DMS153 (cell line): ENCODE results near the gene SMPD4.
"Not testable (repeated sequence)": the region's sequence is repeated elsewhere in the genome, so short reads cannot be mapped to it uniquely, and the experiment has no call there.

Source experiments
- DNase-seq: peaks from one replicate; lab custom pipeline; 2025; lab: John Stamatoyannopoulos, UW

The SMPD4 gene

DNA sequence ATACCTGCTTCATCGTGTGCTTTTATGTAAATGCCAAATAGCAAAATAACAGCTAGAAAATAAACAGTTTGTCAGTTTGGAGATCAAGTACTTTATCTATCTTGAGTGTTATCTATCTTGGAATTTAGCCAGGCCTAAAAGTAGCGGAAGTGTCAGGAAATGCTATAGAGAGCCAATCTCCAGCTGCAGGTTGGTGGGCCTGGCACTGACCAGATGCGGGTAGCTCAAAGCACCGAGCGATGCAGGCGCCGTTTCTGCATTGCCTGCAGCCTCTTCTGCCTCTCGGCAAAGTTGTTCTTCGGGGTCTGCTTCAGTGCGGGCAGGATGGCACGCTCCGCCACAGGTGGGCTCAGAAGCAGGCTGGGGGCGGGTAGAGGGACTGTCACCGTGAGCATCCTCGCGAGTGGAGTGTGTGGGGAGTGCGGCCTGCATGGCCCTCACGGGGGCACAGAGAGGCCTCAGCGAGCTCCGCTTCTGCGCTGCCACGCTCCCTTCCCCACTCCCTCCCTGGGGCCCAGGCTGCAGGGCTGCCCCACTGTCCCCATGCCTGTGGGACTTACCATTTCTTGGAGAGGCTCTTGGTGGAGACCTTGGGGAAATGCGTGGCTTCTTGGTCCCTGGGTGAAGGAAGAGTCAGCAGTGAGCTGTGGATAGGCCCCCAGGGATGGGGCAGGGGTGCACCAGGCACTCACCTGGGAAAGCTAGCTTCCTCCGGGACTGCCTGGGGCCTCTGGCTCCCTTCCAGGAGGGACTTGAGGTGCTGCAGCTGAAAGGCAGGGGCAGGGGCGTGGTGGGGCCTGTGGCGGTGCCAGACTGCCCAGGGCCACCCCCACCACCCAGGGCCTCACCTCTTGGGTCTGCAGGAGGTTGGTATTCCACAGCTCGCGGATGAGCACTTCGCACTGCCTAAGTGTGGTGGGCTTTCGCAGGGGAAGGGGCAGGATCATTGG is 41.8 kb downstream of the SMPD4 start:
- peak; percentile 17 for DNase-seq

DNA sequence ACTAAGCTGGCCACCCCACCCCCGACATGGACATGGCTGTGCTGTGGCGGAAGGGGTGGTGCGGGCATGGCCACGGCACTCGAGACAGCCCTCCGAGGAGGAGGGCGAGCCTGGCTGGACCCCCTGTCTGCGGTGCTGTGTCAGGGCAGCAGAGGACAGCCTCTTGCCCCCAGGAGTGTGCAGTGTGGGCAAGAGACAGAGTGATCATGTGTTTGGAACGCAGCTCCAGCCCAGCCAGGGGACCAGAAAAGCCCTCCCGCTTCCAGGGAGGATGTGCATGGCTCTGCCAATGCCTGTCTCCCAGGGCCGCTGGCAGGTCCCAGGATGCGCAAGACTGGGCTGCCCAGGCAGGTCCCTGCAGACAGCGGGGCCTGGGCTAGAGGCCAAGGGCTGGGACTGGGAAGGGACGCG is 42.6 kb downstream of the SMPD4 start:
- not testable (repeated sequence) for DNase-seq

DNA sequence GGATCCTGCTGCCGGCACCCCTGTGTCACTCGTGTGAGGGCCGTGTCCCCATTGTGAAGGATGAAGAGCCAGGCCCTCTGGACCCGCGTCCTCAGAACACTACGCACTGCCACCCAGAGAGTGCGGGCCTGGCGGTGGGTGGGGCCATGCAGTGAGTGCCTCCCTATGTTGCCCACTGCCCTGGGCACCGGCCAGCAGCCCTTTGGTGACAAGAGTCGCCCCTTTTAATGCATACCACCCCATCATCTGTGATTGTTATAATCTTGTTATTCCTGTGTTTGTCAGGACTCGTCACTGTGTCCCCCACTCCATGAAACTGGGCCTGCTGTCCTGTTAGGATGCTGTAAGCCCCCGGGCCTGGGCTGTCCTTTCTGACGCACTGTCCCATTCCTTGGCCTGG is 43.1 kb downstream of the SMPD4 start:
- not testable (repeated sequence) for DNase-seq

DNA sequence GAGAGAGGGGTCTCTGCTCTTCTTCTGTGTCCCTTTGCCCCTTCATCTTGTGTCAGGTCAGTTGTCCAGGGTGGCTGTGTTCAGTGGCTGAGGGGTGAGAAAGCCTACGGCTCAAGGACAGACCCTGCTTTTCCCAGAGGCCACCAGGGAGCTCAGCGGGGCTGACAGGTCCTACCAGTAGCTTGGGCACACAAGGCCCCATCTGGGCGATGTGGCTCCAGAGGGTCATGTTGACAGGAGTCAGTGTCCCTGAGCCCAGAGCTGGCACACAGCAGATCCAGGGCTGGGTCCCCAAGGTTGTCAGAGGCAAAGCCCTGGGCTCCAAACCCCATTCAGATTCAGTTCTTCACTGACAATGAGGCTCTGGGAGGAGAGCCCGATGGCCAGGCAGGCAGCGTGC is 44.3 kb downstream of the SMPD4 start:
- DNase-seq = not testable (repeated sequence)

DNA sequence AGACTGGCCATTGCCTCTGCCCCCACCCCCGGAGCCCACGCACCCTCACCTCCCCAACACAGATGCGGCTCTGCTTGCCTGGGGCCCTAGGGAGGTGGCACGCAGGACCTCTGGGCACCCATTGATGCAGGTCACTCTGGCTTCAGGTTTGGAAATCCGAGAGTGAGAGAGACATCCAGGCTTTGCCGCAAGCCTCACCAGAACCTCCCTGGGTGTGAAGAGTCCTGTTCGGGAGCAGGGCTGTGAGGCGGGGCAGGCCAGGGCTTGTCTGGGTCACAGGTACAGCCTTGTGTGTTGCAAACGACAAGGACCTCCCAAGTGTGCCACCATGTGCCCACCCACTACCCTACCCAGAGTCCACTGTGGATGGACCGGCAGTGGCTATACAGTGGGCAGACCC is 44.9 kb downstream of the SMPD4 start:
- DNase-seq = not testable (repeated sequence)

DNA sequence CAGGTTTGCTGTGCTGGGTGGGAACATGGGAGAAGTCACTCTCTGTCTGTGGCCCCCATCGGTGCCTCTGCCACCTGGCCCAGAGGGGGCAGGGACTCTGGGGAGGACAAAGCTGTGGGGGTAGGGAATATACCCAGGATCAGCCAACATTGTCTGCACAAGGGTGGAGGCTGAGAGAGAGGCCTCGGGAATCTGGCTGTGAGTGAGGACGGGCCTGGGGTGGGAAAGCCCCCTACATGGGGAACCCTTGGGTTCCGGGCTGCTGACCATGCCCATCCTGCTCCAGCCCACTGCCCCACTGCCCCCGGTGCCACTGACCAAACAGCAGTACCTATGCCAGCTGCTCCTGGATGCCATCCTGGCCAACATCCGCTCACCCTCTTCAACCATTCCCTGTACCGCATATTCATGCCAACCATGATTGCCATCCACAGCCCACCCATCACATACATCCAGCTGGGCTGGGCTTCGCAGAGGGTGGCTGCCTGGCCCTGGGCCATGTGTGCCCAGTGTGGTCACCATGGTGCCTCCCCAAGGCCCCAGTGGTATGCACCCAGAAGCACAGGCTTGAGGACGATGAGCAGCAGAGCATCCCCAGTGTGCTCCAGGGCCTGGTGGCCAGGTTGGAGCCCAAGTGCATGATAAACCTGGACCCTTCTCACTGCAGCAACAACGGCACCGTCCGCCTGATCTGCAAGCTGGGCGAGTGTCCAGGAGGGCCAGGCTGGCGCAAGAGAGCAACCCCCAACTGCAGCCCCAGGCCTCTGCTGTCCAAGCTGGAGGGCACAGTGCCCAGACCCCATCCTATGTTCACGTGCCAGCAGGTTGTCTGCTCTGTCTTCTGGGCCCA is 45.5 kb downstream of the SMPD4 start:
- no peak for DNase-seq

DNA sequence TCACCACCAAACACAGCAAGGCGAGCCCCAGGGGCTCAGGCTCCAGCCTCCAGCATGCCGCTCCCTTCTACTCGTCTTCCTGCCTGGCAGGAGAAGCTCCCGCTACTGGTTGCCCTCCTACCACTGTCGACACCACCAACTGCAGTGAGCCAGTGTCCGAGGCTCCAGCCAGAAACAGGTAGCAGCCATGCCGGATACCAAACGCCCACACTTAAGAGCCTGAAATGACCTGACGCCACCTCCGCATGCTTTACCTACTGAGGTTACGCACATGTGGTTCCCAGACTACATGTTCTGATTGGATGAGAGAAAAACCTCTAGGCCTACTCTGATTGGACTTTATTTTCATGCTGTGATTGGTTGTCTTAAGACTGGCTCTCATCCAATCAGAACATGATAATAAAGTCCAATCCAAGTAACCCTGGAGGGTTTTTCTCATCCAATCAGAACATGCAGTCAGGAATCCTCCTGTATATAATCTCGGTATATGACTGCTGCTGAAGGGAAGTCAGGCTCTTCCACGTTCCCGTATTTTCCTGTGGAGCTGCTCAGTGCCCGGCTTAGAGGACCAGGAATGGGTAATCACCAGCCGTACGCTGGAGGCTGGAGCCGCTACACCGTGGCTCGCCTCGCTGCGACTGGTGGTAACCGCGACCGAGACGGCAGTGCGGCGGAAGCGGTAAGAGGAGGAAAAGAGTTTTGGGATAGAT is 52.1 kb downstream of the SMPD4 start, which contains the start of gene POTEF:
TSS of gene POTEF (minus strand) at position 103 of the 710 bp plus-strand sequence. CDS start 8,707 bp downstream, outside the sequence.
- DNase-seq = not testable (repeated sequence)

DNA sequence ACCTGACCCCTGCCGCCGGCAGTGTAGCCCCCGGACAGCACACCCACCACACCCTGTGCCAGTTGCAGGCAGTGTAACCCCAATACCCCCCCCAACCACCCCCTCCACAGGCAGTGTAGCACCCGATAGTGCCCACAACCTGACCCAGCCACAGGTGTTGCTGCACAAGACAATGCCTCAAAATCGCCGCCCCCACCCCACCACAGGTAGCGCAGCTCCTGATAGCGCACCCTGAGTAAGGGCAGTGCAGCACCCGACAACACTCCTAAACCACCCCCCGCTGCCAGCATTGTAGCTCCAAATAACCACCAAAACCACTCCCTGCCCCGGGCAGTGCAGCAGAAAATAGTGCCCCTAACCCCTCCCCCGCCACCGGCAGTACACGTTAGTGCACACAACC is 52.9 kb downstream of the SMPD4 start:
- DNase-seq = not testable (repeated sequence)

DNA sequence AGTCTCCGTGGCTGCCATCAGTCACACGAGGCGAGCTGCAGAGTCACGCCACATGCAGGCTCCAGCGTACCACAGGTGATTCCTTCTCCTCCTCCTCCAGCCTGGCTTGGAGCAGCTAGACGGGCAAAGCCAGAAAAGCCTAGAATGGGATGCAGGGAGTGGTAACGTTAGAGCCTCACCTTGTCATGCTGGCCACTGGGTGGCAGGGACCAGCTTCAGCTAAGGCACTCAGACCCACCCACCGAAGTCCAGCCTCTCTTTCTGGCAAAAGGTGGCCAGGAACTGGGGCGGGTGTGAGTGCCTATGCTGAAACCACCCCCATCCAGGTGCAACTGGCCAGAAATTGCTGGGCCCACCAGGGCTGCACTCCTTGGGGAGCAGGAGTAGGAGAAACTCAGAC is 53.7 kb downstream of the SMPD4 start:
- DNase-seq = not testable (repeated sequence)

DNA sequence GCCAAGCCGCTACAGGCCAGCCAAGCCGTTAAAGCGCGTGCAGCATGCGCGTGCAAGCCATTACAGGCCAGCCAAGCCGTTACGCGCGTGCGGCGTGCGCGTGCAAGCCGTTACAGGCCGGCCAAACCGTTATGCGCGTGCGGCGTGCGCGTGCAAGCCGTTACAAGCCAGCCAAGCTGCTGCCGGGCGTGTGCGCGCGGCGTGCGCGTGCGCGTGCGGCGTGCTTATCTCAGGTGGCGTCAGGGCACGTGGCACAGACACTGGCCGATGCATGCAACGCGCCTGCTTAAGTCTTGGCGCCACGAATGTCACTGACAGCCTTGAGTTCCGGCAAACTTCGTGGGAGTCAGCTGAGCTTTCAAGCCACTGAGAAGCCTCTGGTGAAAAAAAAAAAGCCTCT is 60.5 kb downstream of the SMPD4 start:
- DNase-seq = not testable (repeated sequence)

DNA sequence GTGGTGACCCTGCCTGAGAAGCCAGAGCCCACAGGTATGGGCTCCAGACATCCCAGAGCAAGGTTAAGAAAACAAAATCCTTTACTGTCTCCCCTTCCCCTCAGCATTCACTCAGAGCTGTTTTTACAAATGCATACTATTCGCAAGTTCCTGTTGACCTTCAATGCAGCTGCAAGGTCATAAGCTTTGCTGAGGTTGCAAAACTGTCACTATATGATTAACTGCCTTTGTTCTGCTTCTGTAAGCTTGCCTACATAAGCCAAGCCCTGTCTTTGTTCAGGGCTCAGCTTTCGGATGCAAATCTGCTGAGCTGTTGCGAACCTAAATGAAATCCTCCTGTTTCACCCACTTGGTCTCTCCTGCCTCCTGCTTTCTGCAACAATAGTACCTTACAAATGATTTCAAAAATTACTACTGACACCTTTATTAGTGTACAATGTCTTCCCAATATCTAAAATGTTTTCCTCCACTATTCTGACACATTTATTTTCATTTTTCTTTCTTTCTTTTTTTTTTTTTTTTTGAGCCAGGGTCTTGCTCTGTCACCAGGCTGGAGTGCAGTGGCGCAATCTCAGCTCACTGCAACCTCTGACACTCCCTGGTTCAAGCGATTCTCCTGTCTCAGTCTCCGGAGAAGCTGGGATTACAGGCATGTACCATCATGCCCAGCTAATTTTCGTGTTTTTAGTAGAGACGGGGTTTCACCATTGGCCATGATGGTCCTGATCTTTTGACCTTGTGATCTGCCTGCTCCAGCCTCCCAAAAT is 78.6 kb downstream of the SMPD4 start:
- not testable (repeated sequence) for DNase-seq
